SH-SY5Y (cell line): ENCODE data around the gene MED13L.

Experiments
- GATA2 ChIP-seq: IDR thresholded peaks from 2 replicates; pipeline ENCODE4 v1.6.1; 2011; ENCODE audit warnings: mild to moderate bottlenecking, low read depth, low read length
- GATA3 ChIP-seq: IDR thresholded peaks from 2 replicates; pipeline ENCODE4 v1.6.1; 2011; ENCODE audit warnings: low read depth, mild to moderate bottlenecking, low read length, moderate library complexity

- no peak for TF ChIP-seq GATA2
- TF ChIP-seq GATA3, result no peak
These were observed 14.1 kb downstream of the MED13L start for GRCh38 chr12:116263431-116263830.
